RCC 7860 (cell line): ENCODE results near the gene RABL2A.
"Not testable (repeated sequence)": the region's sequence is repeated elsewhere in the genome, so short reads cannot be mapped to it uniquely, and the experiment has no call there.

Experiments
- DNase-seq: peaks from one replicate; pipeline ENCODE4 v3.0.0-alpha.2; 2015; ENCODE audit warnings: low spot score
- FAIRE-seq: peaks from 2 replicates; lab custom pipeline; 2012; peaks lifted over from hg19 to GRCh38; lab: Jason Lieb, UNC

The RABL2A gene

GRCh38 chr2:113626616-113627330, at the start of gene RABL2A:
Gene RABL2A, plus strand, starts transcription at chr2:113627266. Its CDS starts 1,341 bp downstream, at chr2:113628607.
- not testable (repeated sequence) for FAIRE-seq
- DNase-seq = peak; percentile 62

GRCh38 chr2:113578508-113578907, 48.6 kb upstream of the RABL2A start:
- DNase-seq, FAIRE-seq: not testable (repeated sequence)

GRCh38 chr2:113582473-113582872, 44.6 kb upstream of the RABL2A start:
- not testable (repeated sequence) for DNase-seq, FAIRE-seq

DNA sequence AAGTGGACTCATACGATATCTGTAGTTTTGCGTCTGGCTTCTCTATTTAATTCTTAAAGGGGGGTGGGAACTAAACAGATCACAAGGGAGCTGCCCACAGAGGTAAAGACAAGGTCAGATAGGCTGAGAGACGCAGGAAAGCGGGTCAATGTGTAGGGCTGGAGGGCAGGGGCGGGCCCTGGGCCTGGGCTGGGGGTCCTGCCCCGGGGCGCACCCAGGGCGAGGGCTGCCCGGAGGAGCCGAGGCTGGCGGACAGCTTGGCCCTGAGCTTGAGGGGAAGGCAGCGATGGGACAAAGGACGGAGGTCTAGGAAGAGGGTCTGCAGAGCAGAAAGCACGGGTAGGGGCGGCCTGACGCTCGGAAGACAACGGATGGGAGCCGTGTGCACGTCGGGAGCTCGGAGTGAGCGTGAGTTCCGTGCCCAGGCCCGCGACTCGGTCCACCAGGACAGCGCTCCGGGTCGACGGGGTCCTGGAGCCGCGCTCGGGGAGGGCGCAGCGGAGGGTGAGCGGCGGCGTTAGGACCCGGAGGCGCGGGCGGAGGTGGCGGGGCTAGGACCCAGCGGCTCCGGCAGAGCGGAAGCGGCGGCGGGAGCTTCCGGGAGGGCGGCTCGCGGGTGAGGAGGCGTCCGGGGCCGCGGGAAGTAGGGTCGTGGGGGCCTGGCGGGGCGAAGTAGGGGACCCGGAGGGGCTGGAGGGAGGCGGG, 43.4 kb upstream of the RABL2A start:
- peak; percentile 37 for DNase-seq
- not testable (repeated sequence) for FAIRE-seq

GRCh38 chr2:113584311-113585092, 42.6 kb upstream of the RABL2A start:
- DNase-seq, FAIRE-seq: not testable (repeated sequence)

DNA sequence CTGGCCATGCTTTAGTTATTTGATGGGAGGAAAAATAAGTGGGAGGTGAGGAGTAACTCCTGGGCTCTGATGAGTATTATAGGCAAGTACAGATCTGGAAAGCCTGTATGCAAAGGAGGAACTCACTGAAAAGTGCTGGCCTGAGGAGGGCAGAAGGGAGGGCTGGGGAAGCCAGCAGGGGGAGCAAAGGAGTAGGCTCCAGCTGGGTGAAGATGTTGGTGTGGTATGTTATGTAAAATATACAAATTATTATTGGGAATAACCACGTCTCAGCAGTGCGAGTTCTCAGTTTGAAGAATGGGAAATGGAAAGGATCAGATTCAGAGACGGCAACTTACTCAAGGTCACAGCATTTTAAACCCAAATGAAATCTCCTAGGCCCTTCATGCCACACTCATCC, 39.9 kb upstream of the RABL2A start:
- FAIRE-seq, DNase-seq: not testable (repeated sequence)

- not testable (repeated sequence) for FAIRE-seq, DNase-seq
These were observed 37.5 kb upstream of the RABL2A start for GRCh38 chr2:113589591-113589990.

GRCh38 chr2:113591926-113592325, 35.1 kb upstream of the RABL2A start:
- not testable (repeated sequence) for DNase-seq, FAIRE-seq

DNA sequence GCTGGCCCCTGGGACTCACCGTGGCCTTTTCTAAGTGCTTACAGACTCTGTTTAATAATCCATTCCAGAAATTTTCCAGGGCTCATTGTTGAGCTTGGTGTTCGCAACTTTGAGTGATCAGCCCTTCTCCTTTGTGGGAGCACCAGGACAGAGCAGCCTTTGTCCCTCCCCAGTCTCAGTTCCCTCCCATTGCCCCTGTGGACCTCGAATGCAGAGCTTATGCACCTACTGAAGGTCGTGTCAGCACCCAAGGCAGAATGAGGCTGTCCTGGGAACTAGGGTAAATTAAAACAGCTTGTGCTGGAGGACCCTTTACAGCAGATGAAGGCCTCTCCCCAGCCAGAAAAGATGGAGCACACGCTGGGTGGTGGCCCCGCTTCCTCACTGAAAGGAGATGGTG, 33.8 kb upstream of the RABL2A start:
- not testable (repeated sequence) for FAIRE-seq, DNase-seq

DNA sequence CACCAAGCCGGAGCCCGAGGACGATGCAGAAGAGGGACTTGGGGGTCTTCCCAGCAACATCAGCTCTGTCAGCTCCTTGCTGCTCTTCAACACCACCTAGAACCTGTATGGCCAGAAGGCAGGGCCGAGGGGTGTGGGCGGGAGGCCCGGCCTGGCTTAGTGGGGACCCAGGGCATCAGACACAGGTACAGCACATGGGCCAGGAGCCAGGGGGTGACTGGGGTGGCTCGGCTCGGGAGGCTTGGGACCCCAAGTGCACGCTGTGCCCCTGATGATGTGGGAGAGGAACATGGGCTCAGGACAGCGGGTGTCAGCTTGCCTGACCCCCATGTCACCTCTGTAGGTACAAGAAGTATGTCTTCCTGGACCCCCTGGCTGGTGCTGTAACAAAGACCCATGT, 31.3 kb upstream of the RABL2A start:
- not testable (repeated sequence) for DNase-seq, FAIRE-seq

DNA sequence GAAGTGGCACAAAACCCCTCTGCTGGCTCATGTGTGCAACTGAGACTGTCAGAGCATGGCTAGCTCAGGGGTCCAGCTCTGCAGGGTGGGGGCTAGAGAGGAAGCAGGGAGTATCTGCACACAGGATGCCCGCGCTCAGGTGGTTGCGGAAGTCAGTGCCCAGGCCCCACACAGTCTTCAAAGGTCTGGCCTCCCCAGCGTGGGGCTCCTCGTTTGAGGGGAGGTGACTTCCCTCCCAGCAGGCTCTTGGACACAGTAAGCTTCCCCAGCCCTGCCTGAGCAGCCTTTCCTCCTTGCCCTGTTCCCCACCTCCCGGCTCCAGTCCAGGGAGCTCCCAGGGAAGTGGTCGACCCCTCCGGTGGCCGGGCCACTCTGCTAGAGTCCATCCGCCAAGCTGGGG, 29.9 kb upstream of the RABL2A start:
- not testable (repeated sequence) for FAIRE-seq

GRCh38 chr2:113597572-113597971, 29.5 kb upstream of the RABL2A start:
- DNase-seq, FAIRE-seq: not testable (repeated sequence)

More for the DNA sequence above, 29.9 kb upstream of the RABL2A start:
- not testable (repeated sequence) for DNase-seq

- FAIRE-seq, DNase-seq: not testable (repeated sequence)
These were observed 28.9 kb upstream of the RABL2A start for GRCh38 chr2:113598180-113598579.

DNA sequence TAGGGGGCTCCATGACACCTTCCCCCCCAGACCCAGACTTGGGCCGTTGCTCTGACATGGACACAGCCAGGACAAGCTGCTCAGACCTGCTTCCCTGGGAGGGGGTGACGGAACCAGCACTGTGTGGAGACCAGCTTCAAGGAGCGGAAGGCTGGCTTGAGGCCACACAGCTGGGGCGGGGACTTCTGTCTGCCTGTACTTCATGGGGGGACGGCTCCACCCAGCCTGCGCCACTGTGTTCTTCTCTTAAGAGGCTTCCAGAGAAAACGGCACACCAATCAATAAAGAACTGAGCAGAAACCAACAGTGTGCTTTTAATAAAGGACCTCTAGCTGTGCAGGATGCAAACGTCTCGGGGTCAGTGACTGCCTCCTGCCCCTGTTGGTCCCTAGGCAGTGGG, 28.3 kb upstream of the RABL2A start:
- FAIRE-seq, DNase-seq: not testable (repeated sequence)

DNA sequence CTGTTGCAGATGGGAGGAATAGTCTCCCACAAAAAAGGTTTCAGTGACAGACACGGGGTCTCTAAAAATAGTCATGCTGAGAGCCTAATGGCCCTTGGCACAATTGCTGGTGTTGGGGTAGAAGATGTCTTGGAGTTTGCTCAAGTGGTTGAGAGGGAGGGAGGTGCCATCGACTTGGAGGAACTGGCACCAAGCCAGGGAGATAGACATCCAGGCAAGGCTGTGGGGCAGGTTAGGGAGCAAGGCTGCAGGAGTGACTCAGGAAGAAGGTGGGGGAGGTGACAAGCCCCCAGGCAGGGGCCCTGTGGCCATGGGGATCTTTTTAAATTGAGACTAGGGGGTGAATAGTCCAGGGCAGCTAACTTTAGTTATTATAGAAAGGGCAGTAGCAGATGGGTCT, 27.9 kb upstream of the RABL2A start:
- not testable (repeated sequence) for DNase-seq, FAIRE-seq

DNA sequence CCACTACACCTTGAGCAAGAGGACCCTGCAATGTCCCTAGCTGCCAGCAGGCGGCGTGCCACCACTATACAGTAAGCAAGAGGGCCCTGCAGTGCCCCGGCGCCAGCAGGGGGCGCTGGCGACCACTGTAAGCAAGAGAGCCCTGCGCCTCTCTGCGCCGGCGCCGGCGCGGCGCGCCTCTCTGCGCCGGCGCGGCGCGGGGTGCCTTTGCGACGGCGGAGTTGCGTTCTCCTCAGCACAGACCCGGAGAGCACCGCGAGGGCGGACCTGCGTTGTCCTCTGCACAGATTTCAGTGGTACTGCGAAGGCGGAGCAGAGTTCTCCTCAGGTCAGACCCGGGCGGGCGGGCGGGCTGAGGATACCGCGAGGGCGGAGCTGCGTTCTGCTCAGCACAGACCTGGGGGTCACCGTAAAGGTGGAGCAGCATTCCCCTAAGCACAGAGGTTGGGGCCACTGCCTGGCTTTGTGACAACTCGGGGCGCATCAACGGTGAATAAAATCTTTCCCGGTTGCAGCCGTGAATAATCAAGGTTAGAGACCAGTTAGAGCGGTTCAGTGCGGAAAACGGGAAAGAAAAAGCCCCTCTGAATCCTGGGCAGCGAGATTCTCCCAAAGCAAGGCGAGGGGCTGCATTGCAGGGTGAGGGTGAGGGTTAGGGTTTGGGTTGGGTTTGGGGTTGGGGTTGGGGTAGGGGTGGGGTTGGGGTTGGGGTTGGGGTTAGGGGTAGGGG, 24.9 kb upstream of the RABL2A start:
- FAIRE-seq = not testable (repeated sequence)

DNA sequence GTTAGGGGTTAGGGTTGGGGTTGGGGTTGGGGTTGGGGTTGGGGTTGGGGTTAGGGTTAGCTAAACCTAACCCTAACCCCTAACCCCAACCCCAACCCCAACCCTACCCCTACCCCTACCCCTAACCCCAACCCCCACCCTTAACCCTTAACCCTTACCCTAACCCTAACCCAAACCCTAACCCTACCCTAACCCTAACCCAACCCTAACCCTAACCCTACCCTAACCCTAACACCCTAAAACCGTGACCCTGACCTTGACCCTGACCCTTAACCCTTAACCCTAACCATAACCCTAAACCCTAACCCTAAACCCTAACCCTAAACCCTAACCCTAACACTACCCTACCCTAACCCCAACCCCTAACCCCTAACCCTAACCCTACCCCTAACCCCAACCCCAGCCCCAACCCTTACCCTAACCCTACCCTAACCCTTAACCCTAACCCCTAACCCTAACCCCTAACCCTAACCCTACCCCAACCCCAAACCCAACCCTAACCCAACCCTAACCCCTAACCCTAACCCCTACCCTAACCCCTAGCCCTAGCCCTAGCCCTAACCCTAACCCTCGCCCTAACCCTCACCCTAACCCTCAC, 24.1 kb upstream of the RABL2A start:
- DNase-seq = no peak
- no peak for FAIRE-seq

More for the DNA sequence above, 24.9 kb upstream of the RABL2A start:
- peak; percentile 2 for DNase-seq

GRCh38 chr2:113603467-113604084, 23.5 kb upstream of the RABL2A start:
- FAIRE-seq = not testable (repeated sequence)
- peak; percentile 80 for DNase-seq

GRCh38 chr2:113604085-113604477, 23.0 kb upstream of the RABL2A start:
- not testable (repeated sequence) for FAIRE-seq
- DNase-seq = peak; percentile 86
